SH-SY5Y (cell line): ENCODE results near the gene PPM1M.

Experiments used
- GATA2 ChIP-seq: IDR thresholded peaks from 2 replicates; pipeline ENCODE4 v1.6.1; 2011; ENCODE audit warnings: mild to moderate bottlenecking, low read depth, low read length
- GATA3 ChIP-seq: IDR thresholded peaks from 2 replicates; pipeline ENCODE4 v1.6.1; 2011; ENCODE audit warnings: low read depth, mild to moderate bottlenecking, low read length, moderate library complexity

DNA sequence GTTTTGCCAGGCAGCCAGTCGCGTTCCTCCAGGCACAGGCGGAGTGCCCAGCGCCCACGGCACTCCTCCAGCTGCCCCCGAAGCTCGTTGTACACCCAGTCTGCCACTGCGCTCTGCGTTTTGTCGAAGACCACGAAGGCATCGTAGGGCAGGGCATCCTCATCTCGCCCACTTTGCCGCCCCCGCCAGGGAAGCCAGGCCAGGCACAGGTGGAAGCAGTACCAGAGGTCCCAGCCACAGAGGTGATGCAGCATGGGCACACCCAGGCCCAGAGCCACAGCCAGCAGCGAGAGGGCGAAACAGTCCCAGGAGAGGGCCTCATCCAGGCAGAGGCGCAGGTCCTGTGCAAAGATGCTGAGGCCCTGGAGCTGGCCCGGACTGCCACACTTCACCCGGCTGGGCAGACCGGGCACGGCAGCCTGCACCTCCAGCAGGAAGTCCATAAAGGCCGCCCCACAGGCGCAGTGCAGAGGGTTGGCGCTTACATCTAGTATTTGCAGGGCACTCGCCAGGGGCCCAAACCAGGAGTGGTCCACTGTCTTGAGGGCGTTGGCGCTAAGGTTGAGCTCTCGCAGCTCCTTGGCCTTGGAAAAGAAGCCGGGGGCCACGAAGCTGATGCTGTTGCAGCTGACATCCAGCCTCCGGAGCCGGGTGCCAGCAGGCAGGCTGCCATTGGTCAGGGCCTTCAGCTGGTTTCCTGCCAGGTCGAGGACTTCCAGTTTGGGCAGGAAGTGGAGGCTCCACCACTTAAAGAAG lies 23.8 kb upstream of the PPM1M start:
- TF ChIP-seq GATA2 (no peak), GATA3 (no peak)
